GM10266 (cell line): ENCODE measurements around the gene TXNDC15.

ENCODE experiments used
- DNase-seq: peaks from one replicate; pipeline ENCODE4 v3.0.0; 2012; ENCODE audit errors: extremely low spot score
- CTCF ChIP-seq: IDR thresholded peaks from 2 replicates; pipeline ENCODE4 v1.5.1; 2012; ENCODE audit warnings: mild to moderate bottlenecking, low read depth; ENCODE audit not compliant: control insufficient read depth, insufficient read depth; ENCODE audit errors: missing control alignments

TXNDC15 gene

GRCh38 chr5:134917070-134917815 lies 43.1 kb downstream of the TXNDC15 start:
- no peak for DNase-seq
- peak; percentile 20 for TF ChIP-seq CTCF

- TF ChIP-seq CTCF, result no peak
- DNase-seq, result no peak
Measured at GRCh38 chr5:134918861-134919260, 44.7 kb downstream of the TXNDC15 start.

GRCh38 chr5:134920848-134921575 lies 46.8 kb downstream of the TXNDC15 start:
- DNase-seq, result no peak
- no peak for TF ChIP-seq CTCF

- no peak for TF ChIP-seq CTCF
- DNase-seq, result no peak
Measured at GRCh38 chr5:134932508-134932907, 58.3 kb downstream of the TXNDC15 start.

GRCh38 chr5:134934202-134934601 lies 60.0 kb downstream of the TXNDC15 start:
- no peak for DNase-seq
- no peak for TF ChIP-seq CTCF

- TF ChIP-seq CTCF, result no peak
- DNase-seq, result no peak
Measured at GRCh38 chr5:134935711-134936602, 61.8 kb downstream of the TXNDC15 start.
